Mononuclear cell (primary cell): Measurements from ENCODE around the gene MAPK9. TPM values are rescaled to one million over a fixed set of nuclear protein-coding genes. Genes with fewer than 3 reads are reported as not detected.

ENCODE experiments used
- H3K27me3 ChIP-seq: 2 replicates; pipeline ENCODE4 v1.6.0; 2011; ENCODE audit warnings: low read length, control low read depth; ENCODE audit not compliant: insufficient read depth
- H3K4me1 ChIP-seq: 2 replicates; pipeline ENCODE4 v1.5.1; 2011; ENCODE audit warnings: mild to moderate bottlenecking, low read length, control low read depth; ENCODE audit not compliant: insufficient read depth
- H3K4me3 ChIP-seq: 2 replicates; pipeline ENCODE4 v1.5.1; 2011; ENCODE audit warnings: mild to moderate bottlenecking, low read length, moderate library complexity
- H3K9me3 ChIP-seq: 2 replicates; pipeline ENCODE4 v1.5.1; 2011; ENCODE audit warnings: low read depth, mild to moderate bottlenecking, control low read depth, low read length
- total RNA-seq: library from RNA; depleted of rRNA; stranded (reverse); fragments of >200 nt; gene quantifications from one replicate; pipeline ENCODE4 v1.2.3, GENCODE V29; 2012

MAPK9 gene
- total RNA-seq, 1 donor = 36.0 TPM

DNA sequence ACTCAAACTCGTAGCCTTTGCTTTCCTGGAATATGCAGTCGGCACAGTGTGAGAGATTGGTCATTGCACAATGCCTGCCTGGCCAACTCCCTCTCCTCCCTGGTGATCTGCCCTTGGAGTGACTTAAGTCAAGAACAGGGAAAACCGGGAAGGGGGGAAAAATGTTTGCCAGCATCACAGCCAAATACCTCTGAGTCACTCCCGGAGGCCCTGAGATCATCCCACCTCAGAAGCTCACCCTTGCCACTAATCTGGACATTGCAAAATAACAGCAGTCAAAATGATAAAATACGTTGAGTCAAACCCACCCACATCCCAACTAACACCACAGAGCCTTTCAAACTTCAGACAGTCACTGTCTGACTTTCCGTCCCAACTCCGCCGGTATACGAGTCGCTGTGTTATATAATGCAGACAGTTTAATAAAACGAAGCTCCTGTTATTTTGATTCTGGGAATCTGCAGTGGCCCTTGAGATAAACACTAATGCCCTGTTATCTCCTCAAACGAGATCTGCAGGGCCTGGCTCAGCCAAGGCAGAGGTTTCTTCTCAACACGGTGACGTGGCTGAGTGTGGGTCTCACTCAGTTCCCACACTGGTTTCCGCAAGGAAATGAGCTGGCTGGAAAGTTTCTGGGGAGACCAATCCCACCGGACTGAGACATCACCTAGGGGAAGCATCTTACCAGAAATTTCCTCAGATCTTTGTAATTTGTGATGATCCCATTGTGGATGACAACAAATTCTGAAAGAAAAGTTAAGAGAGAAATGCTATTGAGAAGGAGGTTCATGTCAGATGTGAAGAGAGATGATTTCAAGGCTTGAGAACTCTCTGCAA, 39.1 kb upstream of the MAPK9 start:
- Histone ChIP-seq H3K4me1 (no peaks in the 10 kb centered on the region), H3K9me3 (no peaks in the 10 kb centered on the region), H3K4me3 (no peak overlapping the region), H3K27me3 (no peaks in the 10 kb centered on the region)

DNA sequence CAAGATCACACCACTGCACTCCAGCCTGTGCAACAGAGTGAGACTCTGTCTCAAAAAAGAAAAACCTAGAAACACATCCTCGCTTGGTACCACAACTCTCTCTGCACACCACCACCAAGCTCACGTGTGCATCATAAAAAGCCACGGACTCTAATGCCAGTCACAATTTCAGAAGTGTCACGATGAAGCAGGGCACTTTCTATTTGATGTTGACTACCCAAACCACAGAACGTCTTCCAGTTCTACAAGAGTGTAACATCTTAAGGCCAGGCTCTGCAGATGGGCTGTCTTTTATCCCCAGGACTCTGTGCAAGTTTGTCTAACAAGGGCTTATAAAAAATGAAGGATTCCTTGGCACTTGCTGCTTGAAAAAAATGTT, 38.4 kb upstream of the MAPK9 start:
- no peaks in the 10 kb centered on the region for H3K4me1 ChIP-seq
- no peak overlapping the region for H3K4me3 ChIP-seq

DNA sequence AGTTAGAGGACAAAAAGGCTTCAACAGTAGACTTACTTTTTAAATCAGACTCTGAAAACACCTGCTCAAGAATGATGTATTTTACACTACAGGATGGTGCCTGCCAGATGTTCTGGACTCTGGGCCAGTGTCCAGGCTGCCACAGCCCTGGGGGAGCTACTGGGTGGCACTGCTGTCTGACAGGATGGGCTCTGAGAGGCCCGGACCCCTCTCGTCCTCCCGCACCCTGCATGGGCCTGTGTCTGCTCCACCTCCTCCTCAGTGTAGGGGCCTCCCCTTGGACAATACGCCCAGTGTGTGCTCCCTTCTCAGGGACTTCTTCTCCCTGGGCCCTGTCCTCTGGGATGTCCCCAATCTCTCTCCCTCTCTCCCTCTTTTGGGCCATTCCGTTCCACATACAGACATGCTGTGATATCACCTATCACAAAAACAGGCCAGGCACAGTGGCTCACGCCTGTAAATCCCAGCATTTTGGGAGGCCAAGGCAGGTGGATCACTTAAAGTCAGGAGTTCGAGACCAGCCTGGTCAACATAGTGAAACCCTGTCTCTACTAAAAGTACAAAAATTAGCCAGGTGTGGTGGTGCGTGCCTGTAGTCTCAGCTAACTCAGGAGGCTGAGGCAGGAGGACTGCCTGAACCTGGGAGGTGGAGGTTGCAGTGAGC, 37.9 kb upstream of the MAPK9 start:
- H3K4me3 ChIP-seq = no peak overlapping the region

More for the DNA sequence above, 38.4 kb upstream of the MAPK9 start:
- H3K27me3 ChIP-seq = no peaks in the 10 kb centered on the region
- H3K9me3 ChIP-seq = no peaks in the 10 kb centered on the region

DNA sequence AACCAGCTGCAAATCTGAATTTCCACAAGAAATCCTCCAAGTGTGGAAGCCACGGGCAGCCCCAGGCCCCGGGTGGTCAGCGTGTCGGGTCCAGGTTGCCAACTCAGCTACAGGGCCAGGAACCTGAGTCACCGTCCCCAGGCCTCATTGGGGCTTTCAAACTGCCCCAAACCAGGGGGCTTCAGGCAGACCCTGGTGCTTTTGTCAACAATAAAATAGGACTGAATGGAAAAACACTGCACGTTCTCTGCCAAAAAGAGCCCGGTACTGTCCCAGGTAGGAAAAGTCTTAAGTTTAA, 37.2 kb upstream of the MAPK9 start:
- H3K4me3 ChIP-seq = no peak overlapping the region
- no peaks in the 10 kb centered on the region for H3K9me3 ChIP-seq
- no peaks in the 10 kb centered on the region for H3K4me1 ChIP-seq
- H3K27me3 ChIP-seq = no peaks in the 10 kb centered on the region

More for the DNA sequence above, 37.9 kb upstream of the MAPK9 start:
- Histone ChIP-seq H3K4me1 (no peaks in the 10 kb centered on the region), H3K9me3 (no peaks in the 10 kb centered on the region), H3K27me3 (no peaks in the 10 kb centered on the region)

DNA sequence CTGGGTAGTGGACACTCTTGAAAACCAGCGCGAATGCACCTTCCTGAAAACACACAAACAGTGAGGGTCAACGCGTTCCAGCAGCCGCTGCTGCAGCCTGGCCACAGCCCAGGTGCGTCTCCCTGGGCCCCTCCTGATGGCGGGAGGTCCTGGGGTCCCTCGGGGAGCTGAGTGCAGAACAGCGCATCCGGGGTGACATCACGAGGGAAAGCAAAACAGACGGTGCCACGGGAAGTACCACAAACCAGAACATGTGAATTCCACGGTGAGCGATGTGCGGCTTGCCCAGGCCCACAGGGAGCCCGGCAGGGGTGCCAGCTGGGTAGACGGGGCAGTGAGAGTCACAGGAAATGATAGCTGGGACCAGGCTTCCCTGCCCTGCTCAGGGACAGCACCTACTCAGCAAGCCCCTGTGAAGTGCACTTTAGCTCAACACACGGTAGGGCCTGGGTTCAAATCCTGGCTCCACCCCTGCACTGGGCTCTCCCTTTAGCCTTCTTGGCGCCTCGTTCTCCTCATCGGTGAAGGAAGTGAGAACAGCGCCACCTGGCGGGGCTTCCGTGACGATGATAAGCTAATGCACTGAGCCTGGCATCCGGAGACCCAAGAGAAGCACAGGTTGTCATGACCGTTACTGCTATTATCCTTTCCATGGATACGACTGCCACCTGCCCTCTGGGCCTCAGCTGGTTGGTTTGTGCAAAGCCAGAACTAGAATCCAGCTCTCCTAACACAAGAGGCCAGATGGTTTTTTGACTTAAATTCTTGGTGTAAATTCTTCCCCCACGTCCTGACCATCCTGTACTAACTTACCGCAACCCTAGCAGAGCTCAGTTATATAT, 36.6 kb upstream of the MAPK9 start:
- no peaks in the 10 kb centered on the region for H3K27me3 ChIP-seq
- no peak overlapping the region for H3K4me3 ChIP-seq
- no peaks in the 10 kb centered on the region for H3K9me3 ChIP-seq
- H3K4me1 ChIP-seq = no peaks in the 10 kb centered on the region

DNA sequence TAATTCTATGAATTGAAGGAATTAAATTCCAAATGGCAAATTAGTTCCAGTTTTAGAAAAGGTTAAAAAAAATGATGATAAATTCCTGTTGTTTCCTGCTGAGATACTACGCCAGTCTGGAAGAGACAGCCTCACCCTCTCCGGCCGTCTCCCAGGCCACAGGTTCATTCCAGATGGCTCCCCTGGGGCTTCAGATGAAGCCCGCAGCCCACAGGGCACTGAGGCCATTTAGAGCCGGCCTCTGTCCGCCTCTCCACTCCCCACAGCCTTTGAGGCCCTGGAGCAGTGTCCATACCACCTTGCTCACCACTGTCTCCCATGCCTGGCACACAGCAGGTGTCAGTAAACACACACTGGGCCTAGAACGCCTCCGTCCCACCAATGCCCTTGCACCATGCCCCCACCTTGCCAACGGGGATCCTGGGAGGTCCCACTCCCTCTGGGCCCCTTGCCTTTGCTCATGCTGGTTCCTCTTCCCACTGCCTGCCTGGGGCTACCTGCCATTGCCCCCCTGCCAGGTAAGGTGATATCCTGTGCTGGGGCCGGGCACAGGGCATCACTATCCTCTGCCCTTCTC, 35.2 kb upstream of the MAPK9 start:
- Histone ChIP-seq H3K4me1 (no peaks in the 10 kb centered on the region), H3K27me3 (no peaks in the 10 kb centered on the region), H3K4me3 (no peak overlapping the region), H3K9me3 (no peaks in the 10 kb centered on the region)

DNA sequence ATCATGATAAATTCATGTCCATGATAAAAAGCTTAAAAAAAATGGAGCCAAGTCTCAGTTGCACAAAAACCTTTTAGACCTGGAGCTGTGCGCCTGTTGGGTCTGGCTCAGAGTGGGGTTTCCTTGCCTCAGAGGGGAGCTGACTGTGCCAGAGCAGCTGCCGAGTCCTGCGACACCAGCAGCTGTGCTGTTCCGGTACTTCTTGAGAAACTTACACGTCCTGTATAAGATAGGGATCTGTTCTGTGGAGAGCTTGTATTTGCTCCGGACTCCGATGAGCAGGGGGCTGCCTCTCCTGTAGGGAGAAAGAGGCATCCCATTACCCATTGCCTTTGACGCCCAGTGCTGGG, 32.7 kb upstream of the MAPK9 start:
- Histone ChIP-seq H3K9me3 (no peaks in the 10 kb centered on the region), H3K4me3 (no peak overlapping the region), H3K27me3 (no peaks in the 10 kb centered on the region), H3K4me1 (no peaks in the 10 kb centered on the region)

DNA sequence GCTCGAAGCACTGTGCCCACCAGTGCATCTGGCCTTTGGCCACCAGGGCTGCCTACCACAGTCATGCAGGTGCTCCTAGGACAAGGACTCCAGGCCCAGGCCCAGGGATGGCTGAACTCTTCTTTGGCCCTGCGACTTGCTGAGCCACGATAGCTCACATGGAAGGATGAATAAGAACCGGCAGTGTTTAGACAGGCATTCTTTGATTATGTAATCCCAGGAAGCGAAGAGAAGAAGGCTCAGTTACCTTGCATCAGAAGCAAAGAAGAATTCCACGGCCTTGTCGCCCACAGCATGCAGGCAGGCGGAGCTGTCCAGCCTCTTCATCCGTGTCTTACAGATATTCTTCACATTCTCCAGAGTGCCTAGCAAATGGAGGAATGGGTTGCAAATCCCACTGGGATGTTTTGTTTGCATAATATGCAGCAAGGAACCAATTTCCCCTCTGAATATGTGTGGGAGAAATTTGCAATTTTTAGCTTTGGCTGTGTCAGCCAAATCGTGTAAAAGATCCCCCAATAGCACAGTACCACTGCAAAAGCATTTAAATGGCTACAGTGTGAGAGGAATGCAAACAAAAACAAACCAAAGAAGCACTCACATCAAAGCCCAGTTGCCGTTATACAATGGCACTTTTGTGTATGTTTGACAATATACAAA, 32.2 kb upstream of the MAPK9 start:
- Histone ChIP-seq H3K4me1 (no peaks in the 10 kb centered on the region), H3K4me3 (no peak overlapping the region), H3K27me3 (no peaks in the 10 kb centered on the region), H3K9me3 (no peaks in the 10 kb centered on the region)

DNA sequence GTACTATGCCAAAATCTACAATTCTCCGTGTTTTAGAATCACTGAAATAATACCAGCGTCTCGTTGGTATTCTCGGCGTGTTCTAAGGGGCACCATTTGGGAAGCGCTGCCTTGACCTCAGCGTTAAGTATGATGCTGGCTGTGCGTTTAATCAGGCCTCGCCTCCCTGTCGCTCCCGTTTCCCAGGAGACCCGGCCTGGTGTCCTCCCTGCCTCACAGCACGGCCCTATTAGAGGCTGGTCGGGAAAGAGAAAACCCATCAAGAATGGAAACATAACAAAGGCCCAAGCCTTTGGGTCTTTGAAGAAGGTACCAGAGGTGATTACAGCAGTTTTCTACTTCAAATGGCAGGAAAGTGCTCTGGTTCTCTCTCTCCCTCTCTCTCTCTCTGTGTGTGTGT, 31.3 kb upstream of the MAPK9 start:
- Histone ChIP-seq H3K27me3 (no peaks in the 10 kb centered on the region), H3K9me3 (no peaks in the 10 kb centered on the region), H3K4me1 (no peaks in the 10 kb centered on the region), H3K4me3 (no peak overlapping the region)

DNA sequence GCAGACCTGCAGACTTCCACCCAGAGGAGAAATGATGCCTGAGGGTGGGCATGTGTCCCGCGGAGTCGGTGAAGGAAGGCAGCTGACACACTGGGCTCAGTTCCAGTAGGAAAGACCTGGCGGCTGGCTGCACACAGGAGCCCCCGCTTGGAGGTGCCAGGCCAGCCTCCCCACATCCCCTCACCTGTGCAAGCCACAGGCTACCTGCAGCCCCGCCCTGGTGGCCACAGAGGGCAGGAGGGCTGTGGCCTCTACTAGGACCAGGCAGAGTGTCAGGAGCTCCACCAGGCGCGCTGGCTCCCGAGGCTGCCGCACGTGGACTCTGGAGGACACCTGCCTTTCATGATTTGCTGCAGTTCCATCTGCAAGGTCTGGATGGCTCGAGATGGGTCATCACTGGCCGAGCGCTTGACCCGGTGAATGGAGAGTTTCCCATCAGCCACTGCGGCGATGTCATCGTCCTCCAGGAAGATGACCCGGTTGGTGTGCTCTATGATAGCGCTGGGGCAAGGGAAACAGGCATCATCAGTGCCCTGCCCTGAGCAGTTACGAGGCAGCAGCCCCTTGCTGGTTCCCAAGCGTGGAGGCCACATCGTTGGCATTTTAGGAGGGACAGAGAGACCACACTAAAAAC, 26.7 kb upstream of the MAPK9 start:
- H3K9me3 ChIP-seq = no peaks in the 10 kb centered on the region
- H3K27me3 ChIP-seq = no peaks in the 10 kb centered on the region
- H3K4me3 ChIP-seq = no peak overlapping the region
- no peaks in the 10 kb centered on the region for H3K4me1 ChIP-seq

DNA sequence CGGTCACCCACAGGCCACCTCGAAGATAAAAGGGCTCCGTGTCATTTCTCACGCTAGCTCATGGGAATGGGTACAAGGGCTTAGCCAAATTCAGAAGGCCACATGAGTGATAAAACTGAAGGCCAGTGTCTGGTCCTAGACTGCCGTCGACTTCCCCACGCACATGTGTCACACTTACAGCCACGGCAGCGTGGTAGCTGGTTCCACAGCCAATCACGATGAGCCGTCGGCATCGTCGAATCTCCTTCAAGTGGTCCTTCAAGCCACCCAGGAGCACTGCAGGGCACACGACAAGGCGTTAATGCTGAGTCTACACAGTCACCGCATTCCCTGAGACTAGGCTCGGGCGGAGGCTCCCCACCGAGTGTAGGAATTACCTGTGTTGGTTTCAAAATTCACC, 24.7 kb upstream of the MAPK9 start:
- Histone ChIP-seq H3K9me3 (no peaks in the 10 kb centered on the region), H3K27me3 (no peaks in the 10 kb centered on the region), H3K4me3 (no peak overlapping the region), H3K4me1 (no peaks in the 10 kb centered on the region)

DNA sequence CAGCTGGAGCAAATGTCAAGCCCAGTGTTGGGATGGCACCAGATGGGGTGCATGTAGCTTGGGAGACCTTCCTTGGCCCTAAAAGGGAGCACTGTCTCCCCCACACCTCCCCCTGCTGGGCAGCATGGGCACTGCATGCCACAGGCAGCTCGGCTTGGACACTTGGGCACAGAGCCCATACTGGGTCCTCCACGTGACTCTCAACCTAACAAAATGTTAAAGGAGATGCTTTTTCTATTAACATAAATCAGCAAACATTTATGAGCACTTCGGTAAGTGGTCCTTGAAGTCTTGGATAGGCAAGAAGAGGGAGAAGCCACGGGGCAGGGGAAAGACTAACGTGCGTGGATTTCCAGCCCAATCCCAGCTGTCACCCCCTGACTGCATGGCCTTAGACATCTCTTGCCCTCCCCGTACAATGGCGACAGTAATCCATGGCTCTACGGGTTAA, 23.9 kb upstream of the MAPK9 start:
- no peaks in the 10 kb centered on the region for H3K9me3 ChIP-seq

DNA sequence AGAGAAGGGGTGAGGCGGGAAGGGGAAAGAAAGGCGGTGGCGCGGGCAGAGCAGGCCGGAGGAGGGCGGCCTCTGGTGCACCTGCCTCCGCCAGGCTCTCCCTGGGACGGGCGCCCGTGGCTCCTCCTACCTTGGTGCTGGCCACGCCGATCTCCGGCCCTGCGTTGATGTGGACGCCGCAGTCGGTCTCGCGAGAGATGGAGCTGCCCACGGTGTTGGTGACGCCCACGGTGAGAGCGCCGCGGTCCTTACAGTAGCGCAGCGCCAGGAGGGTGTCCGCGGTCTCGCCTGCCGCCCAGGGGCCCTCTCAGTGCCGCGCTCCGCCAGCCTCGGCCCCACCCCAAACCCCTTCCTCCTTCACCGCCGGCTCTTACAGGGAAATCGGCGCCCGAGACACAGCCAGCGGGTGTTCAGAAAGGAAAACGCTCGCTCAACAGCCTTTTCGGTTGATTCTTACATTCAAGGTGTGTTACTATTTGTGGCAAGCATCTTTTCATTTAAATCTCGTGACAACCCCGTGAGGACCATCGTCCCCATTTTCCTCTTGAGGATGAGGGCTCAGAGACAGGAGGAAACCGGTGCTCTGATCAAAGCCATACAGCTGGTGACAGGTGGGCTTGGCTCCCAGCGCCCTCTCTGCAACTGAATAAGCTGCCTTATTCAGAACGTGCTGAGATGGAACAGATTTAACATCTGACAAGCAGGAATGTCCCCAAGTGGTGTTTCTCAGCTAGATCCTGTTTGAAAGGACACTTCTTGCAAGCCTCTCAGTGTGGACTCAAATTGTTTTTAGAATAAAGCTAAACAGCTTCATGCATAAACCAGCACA, 22.0 kb upstream of the MAPK9 start:
- Histone ChIP-seq H3K4me1 (no peaks in the 10 kb centered on the region), H3K4me3 (no peak overlapping the region), H3K9me3 (no peaks in the 10 kb centered on the region), H3K27me3 (no peaks in the 10 kb centered on the region)

More for the DNA sequence above, 23.9 kb upstream of the MAPK9 start:
- Histone ChIP-seq H3K27me3 (no peaks in the 10 kb centered on the region), H3K4me1 (no peaks in the 10 kb centered on the region), H3K4me3 (no peak overlapping the region)

DNA sequence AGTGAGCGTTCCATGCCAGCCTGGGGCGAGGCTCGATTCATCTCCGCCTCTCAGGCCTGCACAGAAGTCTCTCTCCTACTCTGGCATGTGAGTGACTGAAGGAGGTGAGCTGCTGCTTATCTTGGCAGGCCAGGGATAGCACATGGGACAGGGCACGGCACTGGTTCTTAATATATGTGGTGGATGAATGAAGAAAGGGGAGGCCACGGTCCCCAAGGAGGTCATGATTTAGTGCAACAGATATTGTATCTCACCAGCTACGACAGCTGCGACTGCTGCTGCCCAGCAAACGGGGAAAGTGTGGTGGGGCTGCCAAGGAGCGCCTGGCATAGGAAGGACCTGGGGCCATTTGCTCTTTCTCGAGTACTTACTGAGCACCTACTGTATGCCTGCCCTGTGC, 19.3 kb upstream of the MAPK9 start:
- no peak overlapping the region for H3K4me3 ChIP-seq
- H3K4me1 ChIP-seq = no peaks in the 10 kb centered on the region
- H3K9me3 ChIP-seq = no peaks in the 10 kb centered on the region
- no peaks in the 10 kb centered on the region for H3K27me3 ChIP-seq
